Ovary (tissue), 3 donors: Measurements from ENCODE around the gene LRRC63.

Source experiments
- EP300 ChIP-seq: sonication (generic); formaldehyde crosslinking; IDR thresholded peaks from one replicate; pipeline ENCODE4 v1.6.1; 2017; ENCODE audit warnings: antibody characterized with exemption
- POLR2A ChIP-seq: fragments of 450-650 bp; IDR thresholded peaks from one replicate; pipeline ENCODE4 v1.6.1; 2017; ENCODE audit warnings: antibody characterized with exemption, mild to moderate bottlenecking, moderate library complexity
- TF ChIP-seq, protein P1 (sequence below), 3 donors: fragments of 450-650 bp in 2 of 3; fragments of 200-600 bp in 1 of 3; IDR thresholded peaks; one replicate each; pipeline versions ENCODE4 v1.5.1 to v1.8.0; 2016 to 2022; ENCODE audit warnings: antibody characterized with exemption in 3 of 3, mild to moderate bottlenecking in 1 of 3
- donor health status: DM: no; HTN: no; CAD: no.

DNA sequence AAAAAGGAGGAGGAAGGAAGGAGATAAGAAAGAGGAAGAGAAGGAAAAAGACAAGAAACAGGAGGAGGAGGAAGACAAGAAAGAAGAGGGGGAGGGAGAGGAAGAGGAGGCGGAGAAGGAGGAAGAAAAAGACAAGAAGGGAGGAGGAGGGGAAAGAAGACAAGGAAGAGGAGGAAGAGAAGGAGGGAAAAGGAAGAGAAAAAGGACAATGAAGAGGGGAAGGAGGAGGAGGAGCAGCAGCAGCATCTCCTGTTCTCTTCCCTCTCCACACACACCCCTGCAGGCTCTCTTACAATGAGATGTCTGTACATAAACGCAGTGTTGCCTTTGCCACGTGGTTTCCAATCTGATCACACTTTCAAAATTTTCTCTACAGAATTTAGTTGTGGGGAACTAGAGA is 108.7 kb downstream of the LRRC63 start:
- no peak for TF ChIP-seq POLR2A
- TF ChIP-seq, protein P1, sequence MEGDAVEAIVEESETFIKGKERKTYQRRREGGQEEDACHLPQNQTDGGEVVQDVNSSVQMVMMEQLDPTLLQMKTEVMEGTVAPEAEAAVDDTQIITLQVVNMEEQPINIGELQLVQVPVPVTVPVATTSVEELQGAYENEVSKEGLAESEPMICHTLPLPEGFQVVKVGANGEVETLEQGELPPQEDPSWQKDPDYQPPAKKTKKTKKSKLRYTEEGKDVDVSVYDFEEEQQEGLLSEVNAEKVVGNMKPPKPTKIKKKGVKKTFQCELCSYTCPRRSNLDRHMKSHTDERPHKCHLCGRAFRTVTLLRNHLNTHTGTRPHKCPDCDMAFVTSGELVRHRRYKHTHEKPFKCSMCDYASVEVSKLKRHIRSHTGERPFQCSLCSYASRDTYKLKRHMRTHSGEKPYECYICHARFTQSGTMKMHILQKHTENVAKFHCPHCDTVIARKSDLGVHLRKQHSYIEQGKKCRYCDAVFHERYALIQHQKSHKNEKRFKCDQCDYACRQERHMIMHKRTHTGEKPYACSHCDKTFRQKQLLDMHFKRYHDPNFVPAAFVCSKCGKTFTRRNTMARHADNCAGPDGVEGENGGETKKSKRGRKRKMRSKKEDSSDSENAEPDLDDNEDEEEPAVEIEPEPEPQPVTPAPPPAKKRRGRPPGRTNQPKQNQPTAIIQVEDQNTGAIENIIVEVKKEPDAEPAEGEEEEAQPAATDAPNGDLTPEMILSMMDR (IDR thresholded peaks at IDR 0.05), result no peak
- no peak for TF ChIP-seq EP300
